BLaER1 (cell line): ENCODE results near the gene GLCCI1.
"Not testable (repeated sequence)": the region's sequence is repeated elsewhere in the genome, so short reads cannot be mapped to it uniquely, and the experiment has no call there.

Experiments used
- H3K27ac ChIP-seq: shearing (Covaris generic); formaldehyde crosslinking; 2 replicates; pipeline ENCODE4 v1.8.1; 2022
- H3K27me3 ChIP-seq: shearing (Covaris generic); formaldehyde crosslinking; 2 replicates; pipeline ENCODE4 v1.8.1; 2022
- H3K36me3 ChIP-seq: shearing (Covaris generic); formaldehyde crosslinking; 2 replicates; pipeline ENCODE4 v1.8.1; 2022
- H3K4me1 ChIP-seq: shearing (Covaris generic); formaldehyde crosslinking; 2 replicates; pipeline ENCODE4 v1.8.1; 2022
- H3K4me2 ChIP-seq: shearing (Covaris generic); formaldehyde crosslinking; 2 replicates; pipeline ENCODE4 v1.8.1; 2022
- H3K4me3 ChIP-seq: shearing (Covaris generic); formaldehyde crosslinking; 2 replicates; pipeline ENCODE4 v1.8.1; 2022
- H3K9ac ChIP-seq: shearing (Covaris generic); formaldehyde crosslinking; 2 replicates; pipeline ENCODE4 v1.8.1; 2022
- H3K9me3 ChIP-seq: shearing (Covaris generic); formaldehyde crosslinking; 2 replicates; pipeline ENCODE4 v1.8.1; 2022
- H4K20me1 ChIP-seq: shearing (Covaris generic); formaldehyde crosslinking; 2 replicates; pipeline ENCODE4 v1.8.1; 2022
- Cebpa-rat ChIP-seq: shearing (Covaris generic); IDR thresholded peaks from 2 replicates; pipeline ENCODE4 v1.8.1; 2022

GLCCI1 gene

GRCh38 chr7:7982904-7983303 is 14.3 kb downstream of the GLCCI1 start:
- no peaks in the 10 kb centered on the region for H3K36me3 ChIP-seq
- no peak overlapping the region for H3K27ac ChIP-seq
- no peaks in the 10 kb centered on the region for H3K27me3 ChIP-seq
- H3K4me3 ChIP-seq, result no peak overlapping the region
- peaks cover 53% of the 10 kb centered on the region for H4K20me1 ChIP-seq
- H3K9me3 ChIP-seq, result no peaks in the 10 kb centered on the region
- TF ChIP-seq Cebpa-rat, result no peak
- H3K4me2 ChIP-seq, result no peak overlapping the region
- 0 out of 2 replicates have a peak, but pooled peaks cover 2% of the 10 kb centered on the region for H3K4me1 ChIP-seq
- H3K9ac ChIP-seq, result no peak overlapping the region

GRCh38 chr7:7984424-7984823 is 15.8 kb downstream of the GLCCI1 start:
- H3K27ac ChIP-seq, result no peak overlapping the region
- no peak overlapping the region for H3K4me3 ChIP-seq
- no peaks in the 10 kb centered on the region for H3K27me3 ChIP-seq
- H4K20me1 ChIP-seq, result peaks cover 56% of the 10 kb centered on the region
- TF ChIP-seq Cebpa-rat, result no peak
- H3K36me3 ChIP-seq, result no peaks in the 10 kb centered on the region
- H3K4me2 ChIP-seq, result no peak overlapping the region
- no peaks in the 10 kb centered on the region for H3K9me3 ChIP-seq
- H3K4me1 ChIP-seq, result no peaks in the 10 kb centered on the region
- H3K9ac ChIP-seq, result no peak overlapping the region

GRCh38 chr7:7988706-7989105 is 20.1 kb downstream of the GLCCI1 start:
- peaks cover 4% of the 10 kb centered on the region; the same call in 1 of the 2 replicates for H3K36me3 ChIP-seq
- no peak overlapping the region for H3K4me2 ChIP-seq

GRCh38 chr7:7989133-7989532 is 20.5 kb downstream of the GLCCI1 start:
- H3K9ac ChIP-seq, result no peak overlapping the region
- peaks cover 21% of the 10 kb centered on the region for H3K9me3 ChIP-seq
- H3K27me3 ChIP-seq, result no peaks in the 10 kb centered on the region
- TF ChIP-seq Cebpa-rat, result no peak
- peaks cover 24% of the 10 kb centered on the region for H4K20me1 ChIP-seq
- H3K27ac ChIP-seq, result no peak overlapping the region
- peaks cover 4% of the 10 kb centered on the region; the same call in 1 of the 2 replicates for H3K36me3 ChIP-seq
- no peak overlapping the region for H3K4me3 ChIP-seq
- H3K4me1 ChIP-seq, result no peaks in the 10 kb centered on the region
- H3K4me2 ChIP-seq, result no peak overlapping the region; the same call in 1 of the 2 replicates

More at GRCh38 chr7:7988706-7989105, 20.1 kb downstream of the GLCCI1 start:
- Histone ChIP-seq H3K4me3 (no peak overlapping the region), H4K20me1 (peaks cover 28% of the 10 kb centered on the region), H3K9me3 (peaks cover 21% of the 10 kb centered on the region), H3K27me3 (no peaks in the 10 kb centered on the region), H3K27ac (no peak overlapping the region), H3K4me1 (no peaks in the 10 kb centered on the region), H3K9ac (no peak overlapping the region)
- no peak for TF ChIP-seq Cebpa-rat

- Histone ChIP-seq H3K9me3 (peaks cover 27% of the 10 kb centered on the region), H3K27ac (no peak overlapping the region), H4K20me1 (peaks cover 22% of the 10 kb centered on the region)
Measured at GRCh38 chr7:7989616-7990440, 21.2 kb downstream of the GLCCI1 start.

GRCh38 chr7:7990441-7990761 is 21.8 kb downstream of the GLCCI1 start:
- H3K27me3 ChIP-seq, result no peaks in the 10 kb centered on the region
- H4K20me1 ChIP-seq, result peaks cover 22% of the 10 kb centered on the region
- no peak overlapping the region for H3K4me2 ChIP-seq
- no peak for TF ChIP-seq Cebpa-rat
- no peak overlapping the region for H3K4me3 ChIP-seq
- H3K4me1 ChIP-seq, result no peaks in the 10 kb centered on the region
- H3K9me3 ChIP-seq, result peaks cover 32% of the 10 kb centered on the region
- H3K27ac ChIP-seq, result no peak overlapping the region
- H3K9ac ChIP-seq, result no peak overlapping the region
- peaks cover 8% of the 10 kb centered on the region; the same call in 1 of the 2 replicates for H3K36me3 ChIP-seq

More at GRCh38 chr7:7989616-7990440, 21.2 kb downstream of the GLCCI1 start:
- no peak overlapping the region for H3K9ac ChIP-seq
- H3K4me3 ChIP-seq, result no peak overlapping the region
- TF ChIP-seq Cebpa-rat, result no peak
- no peaks in the 10 kb centered on the region for H3K4me1 ChIP-seq
- H3K36me3 ChIP-seq, result peaks cover 4% of the 10 kb centered on the region; the same call in 1 of the 2 replicates
- peak overlapping the region; percentile 34; the same call in 1 of the 2 replicates for H3K4me2 ChIP-seq
- no peaks in the 10 kb centered on the region for H3K27me3 ChIP-seq

GRCh38 chr7:7992506-7992905 is 23.9 kb downstream of the GLCCI1 start:
- no peak for TF ChIP-seq Cebpa-rat
- no peaks in the 10 kb centered on the region for H3K4me1 ChIP-seq

GRCh38 chr7:7995348-7995747 is 26.8 kb downstream of the GLCCI1 start:
- not testable (repeated sequence) for H3K9ac ChIP-seq, H3K27ac ChIP-seq, H3K27me3 ChIP-seq, H3K4me1 ChIP-seq, H4K20me1 ChIP-seq, H3K4me3 ChIP-seq, H3K4me2 ChIP-seq
- peaks cover 14% of the 10 kb centered on the region; the same call in 1 of the 2 replicates for H3K36me3 ChIP-seq
- H3K9me3 ChIP-seq, result peaks cover 47% of the 10 kb centered on the region

More at GRCh38 chr7:7992506-7992905, 23.9 kb downstream of the GLCCI1 start:
- H3K36me3 ChIP-seq, result peaks cover 9% of the 10 kb centered on the region; the same call in 1 of the 2 replicates
- H3K9me3 ChIP-seq, result peaks cover 33% of the 10 kb centered on the region
- no peaks in the 10 kb centered on the region for H3K27me3 ChIP-seq
- no peak overlapping the region for H3K9ac ChIP-seq
- no peak overlapping the region for H3K27ac ChIP-seq
- H3K4me3 ChIP-seq, result no peak overlapping the region
- H3K4me2 ChIP-seq, result no peak overlapping the region
- peaks cover 20% of the 10 kb centered on the region for H4K20me1 ChIP-seq

GRCh38 chr7:7996568-7996967 is 28.0 kb downstream of the GLCCI1 start:
- H3K27ac ChIP-seq, result no peak overlapping the region

GRCh38 chr7:8000315-8000941 is 31.8 kb downstream of the GLCCI1 start:
- TF ChIP-seq Cebpa-rat, result no peak
- peaks cover 19% of the 10 kb centered on the region for H3K36me3 ChIP-seq
- H3K27me3 ChIP-seq, result no peaks in the 10 kb centered on the region
- peaks cover 18% of the 10 kb centered on the region for H3K9me3 ChIP-seq
- H3K4me1 ChIP-seq, result no peaks in the 10 kb centered on the region
- no peak overlapping the region for H3K4me3 ChIP-seq
- no peak overlapping the region for H3K27ac ChIP-seq
- no peak overlapping the region for H3K9ac ChIP-seq
- H3K4me2 ChIP-seq, result no peak overlapping the region
- H4K20me1 ChIP-seq, result peaks cover 5% of the 10 kb centered on the region; the same call in 1 of the 2 replicates

More at GRCh38 chr7:7996568-7996967, 28.0 kb downstream of the GLCCI1 start:
- H3K27me3 ChIP-seq, result no peaks in the 10 kb centered on the region
- H4K20me1 ChIP-seq, result peaks cover 5% of the 10 kb centered on the region; the same call in 1 of the 2 replicates
- no peak for TF ChIP-seq Cebpa-rat
- H3K4me1 ChIP-seq, result no peaks in the 10 kb centered on the region
- no peak overlapping the region for H3K4me3 ChIP-seq
- H3K4me2 ChIP-seq, result no peak overlapping the region
- peaks cover 47% of the 10 kb centered on the region for H3K9me3 ChIP-seq
- peaks cover 11% of the 10 kb centered on the region; the same call in 1 of the 2 replicates for H3K36me3 ChIP-seq
- H3K9ac ChIP-seq, result no peak overlapping the region
